ENCODE data around the gene CROCC2. TPM values are rescaled to one million over a fixed set of nuclear protein-coding genes. Genes with fewer than 3 reads are reported as not detected.
A peak's percentile ranks its signal among the peaks of the same experiment; 100 is the strongest.

CROCC2 gene
- total RNA-seq, 1 donor from 2014 or later, result 0.49 TPM

DNA sequence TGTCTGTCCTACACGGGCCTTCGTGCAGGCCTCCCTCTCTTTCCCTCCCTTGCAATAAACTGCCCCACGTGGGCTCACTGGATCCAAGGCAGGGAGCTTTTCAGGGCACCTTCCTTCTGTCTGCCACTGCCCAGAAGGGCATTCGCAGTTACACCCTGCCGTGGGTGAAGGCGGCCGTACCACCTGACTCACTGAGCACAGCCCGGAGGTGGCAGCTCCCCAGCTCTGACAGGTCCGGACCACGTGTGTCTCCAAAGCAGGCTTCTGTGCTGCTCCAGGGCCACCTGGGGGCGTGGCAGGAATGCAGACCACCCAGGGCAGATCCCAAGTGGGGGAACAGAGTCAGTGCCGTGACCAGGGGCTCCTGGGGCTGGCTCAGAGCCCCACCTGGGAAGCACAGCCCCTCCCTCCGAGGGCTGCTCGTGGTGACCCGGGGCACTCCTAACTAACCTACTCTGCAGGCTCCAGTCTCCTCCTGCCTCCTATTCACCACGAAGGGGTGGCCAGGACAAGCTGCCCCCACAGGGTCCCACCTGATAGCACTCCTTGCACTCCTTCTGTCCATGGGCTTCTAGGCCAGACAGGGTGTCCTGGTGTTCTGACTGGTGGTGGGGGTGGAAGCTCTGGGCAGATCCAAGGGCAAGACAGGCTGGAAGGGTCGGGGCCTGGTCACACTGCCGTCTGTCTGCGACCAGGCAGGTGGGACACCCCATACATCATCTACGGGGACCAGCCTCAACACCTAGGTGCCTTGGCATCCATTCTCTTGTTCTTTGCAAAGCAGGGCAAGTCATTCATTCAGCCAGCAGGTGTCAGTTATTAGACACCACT is 102.0 kb downstream of the CROCC2 start:
- peak in 1 of 2 donors; percentile 90 for DNase-seq (ENCODE audit: extremely low spot score in 2 of 2)

DNA sequence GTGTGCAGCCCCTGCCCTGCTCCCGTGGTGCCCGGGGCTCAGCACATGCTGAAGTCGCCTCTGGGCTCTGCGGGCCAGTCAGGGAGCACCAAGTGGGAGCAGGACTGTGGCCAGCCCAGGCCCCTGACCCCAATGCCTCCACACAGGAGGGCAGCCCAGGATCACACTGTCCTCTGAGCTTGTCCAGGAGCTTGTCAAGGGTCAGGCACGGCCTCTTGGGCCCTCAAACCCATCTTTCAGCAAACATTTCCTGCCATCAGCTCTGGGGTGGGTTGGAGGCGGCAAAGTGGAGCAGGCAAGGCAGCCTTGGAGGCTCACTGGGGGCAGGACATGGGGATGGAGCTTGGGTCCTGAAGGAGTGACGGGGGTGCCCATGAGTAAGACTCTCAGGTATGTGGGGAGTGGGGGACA is 102.6 kb downstream of the CROCC2 start:
- peaks cover 49% of the 10 kb centered on the region for H3K4me1 ChIP-seq
- peaks cover 0 to 10% of the 10 kb centered on the region in 2 donors for H3K36me3 ChIP-seq
- peak overlapping the region; percentile 36 for H3K27ac ChIP-seq
- DNase-seq (ENCODE audit: extremely low spot score in 2 of 2), result peak in 1 of 2 donors; percentile 82
- H3K9me3 ChIP-seq, result peaks cover 7% of the 10 kb centered on the region
- H3K4me3 ChIP-seq, result no peak overlapping the region
- no peaks in the 10 kb centered on the region for H3K27me3 ChIP-seq
- TF ChIP-seq CTCF (IDR thresholded peaks at IDR 0.05) (no peak), POLR2A (IDR thresholded peaks at IDR 0.05) (no peak), POLR2AphosphoS5 (IDR thresholded peaks at IDR 0.05; ENCODE audit: insufficient read depth in 1 of 2, low read depth in 1 of 2) (no peak)
- intact Hi-C loops (cut with DNase I), result no loop called here

More for the DNA sequence above, 102.0 kb downstream of the CROCC2 start:
- Histone ChIP-seq H3K27me3 (no peaks in the 10 kb centered on the region), H3K27ac (no peak overlapping the region), H3K4me1 (peaks cover 49% of the 10 kb centered on the region), H3K4me3 (no peak overlapping the region), H3K9me3 (peaks cover 11% of the 10 kb centered on the region), H3K36me3 (peaks cover 0 to 16% of the 10 kb centered on the region in 2 donors)
- TF ChIP-seq CTCF (IDR thresholded peaks at IDR 0.05) (no peak), POLR2A (IDR thresholded peaks at IDR 0.05) (no peak), POLR2AphosphoS5 (IDR thresholded peaks at IDR 0.05; ENCODE audit: insufficient read depth in 1 of 2, low read depth in 1 of 2) (no peak)
- intact Hi-C loops (cut with DNase I), result no loop called here

DNA sequence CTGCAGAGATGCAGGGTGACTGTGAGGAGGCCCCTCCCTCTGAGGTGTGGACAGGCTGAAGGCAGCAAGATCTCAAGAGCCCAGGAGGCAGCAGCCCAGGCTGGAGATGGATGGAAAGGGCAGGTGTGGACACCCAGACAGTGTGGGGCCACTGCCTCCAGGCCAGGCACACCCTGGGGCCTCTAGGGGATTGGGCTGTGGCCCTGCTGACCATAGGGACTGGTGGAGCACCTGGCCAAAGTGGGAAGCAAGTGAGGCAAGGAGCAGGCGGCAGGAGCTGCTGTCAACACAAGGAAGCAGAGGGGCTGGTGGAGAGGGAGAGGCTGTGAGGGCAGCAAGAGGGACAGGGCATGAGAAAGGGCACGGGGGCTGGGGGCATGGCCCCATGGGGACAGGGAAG is 103.1 kb downstream of the CROCC2 start:
- no peak for TF ChIP-seq POLR2AphosphoS5 (IDR thresholded peaks at IDR 0.05; ENCODE audit: insufficient read depth in 1 of 2, low read depth in 1 of 2)
- TF ChIP-seq POLR2A (IDR thresholded peaks at IDR 0.05), result no peak
- TF ChIP-seq CTCF (IDR thresholded peaks at IDR 0.05), result no peak
- no peaks in the 10 kb centered on the region for H3K27me3 ChIP-seq

DNA sequence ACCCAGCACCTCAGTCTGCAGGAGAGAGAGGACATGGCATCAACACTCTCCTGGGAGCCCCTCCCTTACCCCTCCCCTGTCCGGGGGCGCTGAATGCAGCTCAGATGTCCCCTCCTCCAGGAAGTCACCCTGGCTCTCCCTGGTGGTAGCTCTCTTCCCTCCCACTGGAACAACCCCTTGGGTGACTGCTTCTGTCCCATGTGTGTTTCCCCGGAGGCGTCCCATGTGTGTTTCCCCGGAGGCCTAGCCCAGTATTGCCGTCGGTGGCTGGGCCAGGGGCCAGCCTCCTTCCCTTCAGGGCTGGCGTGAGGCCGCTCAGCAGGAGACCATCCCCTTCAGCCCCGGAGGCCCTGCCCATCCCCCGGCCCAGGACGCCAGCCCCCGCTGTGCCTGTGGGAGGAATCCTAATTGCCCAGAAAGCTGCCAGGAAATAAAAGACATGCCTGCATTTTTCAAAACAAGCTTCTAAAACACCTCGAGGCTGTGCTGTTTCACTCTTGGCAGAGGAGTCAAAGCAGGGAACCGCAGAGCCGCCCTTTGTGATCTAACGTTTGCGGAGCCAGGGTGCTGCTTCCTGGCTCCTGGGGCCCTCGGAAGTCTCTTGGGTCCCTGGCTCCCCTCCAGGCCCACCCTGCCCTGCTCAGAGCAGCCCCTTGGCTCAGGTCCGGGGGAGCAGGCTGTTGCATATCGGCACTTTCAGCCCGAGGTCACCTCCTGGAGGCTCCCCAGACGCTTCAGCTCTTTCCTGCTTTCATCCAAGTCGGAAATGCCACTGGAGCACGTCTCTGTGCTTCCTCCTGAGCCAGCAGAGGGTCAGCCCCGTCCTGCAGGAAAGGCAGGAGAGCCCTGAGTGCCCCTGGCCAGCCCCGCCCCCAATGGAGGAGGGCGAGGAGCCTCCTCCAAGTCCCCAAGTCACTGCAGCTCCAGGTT is 103.7 kb downstream of the CROCC2 start:
- DNase-seq (ENCODE audit: extremely low spot score in 2 of 2), result peak; percentile 81 to 89
- Histone ChIP-seq H3K27me3 (no peaks in the 10 kb centered on the region), H3K4me3 (peak overlapping the region; percentile 23 to 40), H3K36me3 (no peaks in the 10 kb centered on the region), H3K9me3 (no peaks in the 10 kb centered on the region), H3K4me1 (peaks cover 49% of the 10 kb centered on the region), H3K27ac (peak overlapping the region; percentile 75)
- TF ChIP-seq POLR2AphosphoS5 (IDR thresholded peaks at IDR 0.05; ENCODE audit: insufficient read depth in 1 of 2, low read depth in 1 of 2), result peak in 1 of 2 donors; percentile 73
- TF ChIP-seq CTCF (IDR thresholded peaks at IDR 0.05), result no peak
- intact Hi-C loops (cut with DNase I), result no loop called here

More for the DNA sequence above, 103.1 kb downstream of the CROCC2 start:
- intact Hi-C loops (cut with DNase I), result no loop called here
- peak; percentile 70 to 83 for DNase-seq (ENCODE audit: extremely low spot score in 2 of 2)
- Histone ChIP-seq H3K4me3 (peak overlapping the region in 1 of 2 donors; percentile 40), H3K27ac (peak overlapping the region; percentile 75), H3K36me3 (peaks cover 0 to 5% of the 10 kb centered on the region in 2 donors), H3K4me1 (peaks cover 49% of the 10 kb centered on the region), H3K9me3 (peaks cover 3% of the 10 kb centered on the region)
